Gastrocnemius medialis (tissue), 4 donors: ENCODE results near the gene C10orf90. TPM values are rescaled to one million over a fixed set of nuclear protein-coding genes. Genes with fewer than 3 reads are reported as not detected.

Experiments used
- ATAC-seq, 2 donors: fragments of 150-250 bp; one replicate each; pipeline ENCODE4 v1.9.1; 2016
- DNase-seq, 2 donors: peaks; one replicate each; pipeline ENCODE4 v3.0.0-alpha.2; 2019
- H3K27ac ChIP-seq, 4 donors: fragments of 200-600 bp; sonication (generic); 1 replicate in 1 of 4; 2 replicates in 3 of 4; pipeline ENCODE4 v1.5.1; 2016 to 2018; ENCODE audit warnings: mild to moderate bottlenecking in 2 of 4, moderate library complexity in 1 of 4
- H3K27me3 ChIP-seq, 3 donors: fragments of 200-600 bp; sonication (generic) in 2 of 3; 1 replicate in 1 of 3; 2 replicates in 2 of 3; pipeline versions ENCODE4 v1.5.1 to v1.6.0; 2016 to 2019; ENCODE audit warnings: mild to moderate bottlenecking in 1 of 3, moderate library complexity in 1 of 3
- H3K36me3 ChIP-seq, 2 donors: fragments of 200-600 bp; sonication (generic) in 1 of 2; one replicate each; pipeline ENCODE4 v1.5.1; 2017 to 2018
- H3K4me1 ChIP-seq, 2 donors: fragments of 200-600 bp; sonication (generic) in 1 of 2; one replicate each; pipeline ENCODE4 v1.5.1; 2016 to 2017; ENCODE audit warnings: mild to moderate bottlenecking in 2 of 2
- H3K4me3 ChIP-seq, 4 donors: fragments of 200-600 bp; sonication (generic) in 3 of 4; 1 replicate in 1 of 4; 2 replicates in 3 of 4; pipeline ENCODE4 v1.5.1; 2016 to 2019; ENCODE audit warnings: mild to moderate bottlenecking in 2 of 4
- H3K9me3 ChIP-seq, 3 donors: fragments of 200-600 bp; sonication (generic) in 2 of 3; 1 replicate in 1 of 3; 2 replicates in 2 of 3; pipeline ENCODE4 v1.5.1; 2016 to 2019
- CTCF ChIP-seq, 5 experiments: fragments of 450-650 bp in 3 of 5; fragments of 200-600 bp in 2 of 5; sonication (generic) in 2 of 5; IDR thresholded peaks in 4 of 5; conservative IDR thresholded peaks in 1 of 5; 1 replicate in 4 of 5; 2 replicates in 1 of 5; pipeline ENCODE4 v1.5.1; 2016 to 2019; ENCODE audit warnings: antibody characterized with exemption in 5 of 5, mild to moderate bottlenecking in 3 of 5, moderate library complexity in 3 of 5
- POLR2A ChIP-seq, 2 donors: fragments of 450-650 bp; IDR thresholded peaks; one replicate each; pipeline ENCODE4 v1.6.1; 2017; ENCODE audit warnings: antibody characterized with exemption in 2 of 2, mild to moderate bottlenecking in 2 of 2, moderate library complexity in 2 of 2
- in situ Hi-C, 4 donors: fragments of 200-750 bp; cut with MboI; loops; one replicate each; pipeline versions ENCODE4 v1.15.0 to v1.8.0; 2017; ENCODE audit warnings: low sequenced_read_pairs in 4 of 4
- intact Hi-C: fragments of 100-400 bp; cut with DNase I; formaldehyde crosslinking; loops from one replicate; pipeline ENCODE4 v1.15.1; 2023; ENCODE audit warnings: low total_unique reads
- total RNA-seq, 4 donors: library from RNA; depleted of rRNA; stranded (reverse); fragments of >200 nt; gene quantifications; one replicate each; pipeline versions ENCODE4 v1.1.0 to v1.2.3, GENCODE V29; 2016

C10orf90 gene
- total RNA-seq, 4 donors from 2014 or later, result not detected

- no peaks in the 10 kb centered on the region for H3K9me3 ChIP-seq
- no peaks in the 10 kb centered on the region for H3K4me1 ChIP-seq
- in situ Hi-C loops, result no loop called here
- intact Hi-C loops, result no loop called here
- ATAC-seq, result no peak
- no peak overlapping the region for H3K27ac ChIP-seq
- no peak for DNase-seq
- H3K36me3 ChIP-seq, result no peaks in the 10 kb centered on the region
- H3K4me3 ChIP-seq, result no peak overlapping the region
- TF ChIP-seq POLR2A (IDR thresholded peaks at IDR 0.05), result no peak
- TF ChIP-seq CTCF (IDR thresholded peaks at IDR 0.05 in 4 of 5, conservative IDR thresholded peaks at IDR 0.05 in 1 of 5), result no peak
- no peaks in the 10 kb centered on the region for H3K27me3 ChIP-seq
Observed at GRCh38 chr10:126459032-126459831, 211.3 kb downstream of the C10orf90 start.

- no peak overlapping the region for H3K4me3 ChIP-seq
- intact Hi-C loops (no loop called here), in situ Hi-C loops (no loop called here)
- DNase-seq, result no peak
- H3K4me1 ChIP-seq, result no peaks in the 10 kb centered on the region
- H3K27me3 ChIP-seq, result no peaks in the 10 kb centered on the region
- H3K36me3 ChIP-seq, result no peaks in the 10 kb centered on the region
- TF ChIP-seq POLR2A (IDR thresholded peaks at IDR 0.05) (no peak), CTCF (IDR thresholded peaks at IDR 0.05 in 4 of 5, conservative IDR thresholded peaks at IDR 0.05 in 1 of 5) (no peak)
- no peak for ATAC-seq
- H3K9me3 ChIP-seq, result no peaks in the 10 kb centered on the region
- H3K27ac ChIP-seq, result no peak overlapping the region
Observed at GRCh38 chr10:126458466-126458865, 212.0 kb downstream of the C10orf90 start.

GRCh38 chr10:126456632-126457031, 213.9 kb downstream of the C10orf90 start:
- in situ Hi-C loops, result no loop called here

GRCh38 chr10:126455766-126456405, 214.6 kb downstream of the C10orf90 start:
- intact Hi-C loops (no loop called here), in situ Hi-C loops (no loop called here)
- ATAC-seq (no peak), DNase-seq (no peak)
- Histone ChIP-seq H3K4me1 (no peaks in the 10 kb centered on the region), H3K4me3 (no peak overlapping the region), H3K27ac (no peak overlapping the region), H3K27me3 (no peaks in the 10 kb centered on the region), H3K9me3 (no peaks in the 10 kb centered on the region), H3K36me3 (no peaks in the 10 kb centered on the region)
- TF ChIP-seq POLR2A (IDR thresholded peaks at IDR 0.05) (no peak), CTCF (IDR thresholded peaks at IDR 0.05 in 4 of 5, conservative IDR thresholded peaks at IDR 0.05 in 1 of 5) (no peak)

More at GRCh38 chr10:126456632-126457031, 213.9 kb downstream of the C10orf90 start:
- Histone ChIP-seq H3K36me3 (no peaks in the 10 kb centered on the region), H3K4me1 (no peaks in the 10 kb centered on the region), H3K4me3 (no peak overlapping the region), H3K27ac (no peak overlapping the region), H3K27me3 (no peaks in the 10 kb centered on the region), H3K9me3 (no peaks in the 10 kb centered on the region)
- no peak for DNase-seq
- no peak for ATAC-seq
- TF ChIP-seq POLR2A (IDR thresholded peaks at IDR 0.05), result no peak
- intact Hi-C loops, result no loop called here

GRCh38 chr10:126455036-126455765, 215.3 kb downstream of the C10orf90 start:
- TF ChIP-seq CTCF (IDR thresholded peaks at IDR 0.05 in 4 of 5, conservative IDR thresholded peaks at IDR 0.05 in 1 of 5), result no peak
- TF ChIP-seq POLR2A (IDR thresholded peaks at IDR 0.05), result no peak
- ATAC-seq (no peak), DNase-seq (no peak)
- Histone ChIP-seq H3K36me3 (no peaks in the 10 kb centered on the region), H3K27me3 (no peaks in the 10 kb centered on the region), H3K4me3 (no peak overlapping the region), H3K4me1 (no peaks in the 10 kb centered on the region), H3K27ac (no peak overlapping the region), H3K9me3 (no peaks in the 10 kb centered on the region)
- in situ Hi-C loops (no loop called here), intact Hi-C loops (no loop called here)
